ENCODE measurements around the gene SPATA45.
A peak's percentile ranks its signal among the peaks of the same experiment; 100 is the strongest.

The SPATA45 gene

DNA sequence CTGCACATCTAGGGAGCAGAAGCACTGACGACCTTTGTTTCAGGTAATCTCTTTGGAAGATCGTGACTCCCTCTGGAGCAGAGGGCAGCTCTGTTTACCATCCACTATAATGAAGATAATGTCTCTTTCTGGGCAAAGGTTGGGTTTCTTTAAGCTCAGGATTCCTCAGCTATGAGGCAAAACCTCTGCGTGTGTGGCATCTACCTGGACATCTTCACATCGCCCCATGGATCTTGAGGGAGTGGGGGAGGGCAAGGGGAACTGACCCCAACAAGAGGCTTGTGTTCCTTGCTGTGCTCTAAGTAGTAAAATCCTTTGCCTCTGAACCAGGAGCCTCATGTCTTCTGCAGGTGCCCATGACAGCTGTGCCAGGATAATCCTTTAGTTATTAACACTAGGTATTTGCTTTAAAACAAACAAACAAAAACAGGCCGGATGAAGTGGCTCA is 19.6 kb downstream of the SPATA45 start:
- no peak for DNase-seq

DNA sequence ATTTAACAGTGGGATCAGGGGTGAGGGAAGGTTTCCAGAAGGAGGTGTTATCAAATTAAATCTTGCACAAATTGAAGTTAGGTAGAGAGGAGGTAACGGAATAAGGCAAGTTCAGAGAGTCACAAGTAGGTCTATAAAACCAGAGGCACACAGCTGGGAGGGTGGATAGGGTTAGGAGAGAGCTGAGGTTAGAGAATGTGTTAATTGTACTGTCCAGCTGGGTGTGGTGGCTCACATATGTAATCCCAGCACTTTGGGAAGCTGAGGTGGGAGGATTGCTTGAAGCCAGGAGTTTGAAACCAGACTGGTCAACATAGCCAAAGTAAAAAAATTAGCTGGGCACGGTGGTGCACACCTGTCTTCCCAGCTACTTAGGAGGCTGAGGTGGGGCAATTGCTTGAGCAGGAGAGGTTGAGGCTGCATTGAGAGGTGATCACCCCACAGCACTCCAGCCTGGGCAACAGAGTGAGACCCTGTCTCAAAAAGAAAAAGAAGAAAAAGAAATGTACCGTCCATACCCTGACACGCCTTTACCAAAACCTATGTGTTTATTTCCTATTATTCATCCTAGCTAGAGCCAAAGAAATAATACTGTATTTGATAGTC is 20.2 kb downstream of the SPATA45 start:
- no peak for DNase-seq

DNA sequence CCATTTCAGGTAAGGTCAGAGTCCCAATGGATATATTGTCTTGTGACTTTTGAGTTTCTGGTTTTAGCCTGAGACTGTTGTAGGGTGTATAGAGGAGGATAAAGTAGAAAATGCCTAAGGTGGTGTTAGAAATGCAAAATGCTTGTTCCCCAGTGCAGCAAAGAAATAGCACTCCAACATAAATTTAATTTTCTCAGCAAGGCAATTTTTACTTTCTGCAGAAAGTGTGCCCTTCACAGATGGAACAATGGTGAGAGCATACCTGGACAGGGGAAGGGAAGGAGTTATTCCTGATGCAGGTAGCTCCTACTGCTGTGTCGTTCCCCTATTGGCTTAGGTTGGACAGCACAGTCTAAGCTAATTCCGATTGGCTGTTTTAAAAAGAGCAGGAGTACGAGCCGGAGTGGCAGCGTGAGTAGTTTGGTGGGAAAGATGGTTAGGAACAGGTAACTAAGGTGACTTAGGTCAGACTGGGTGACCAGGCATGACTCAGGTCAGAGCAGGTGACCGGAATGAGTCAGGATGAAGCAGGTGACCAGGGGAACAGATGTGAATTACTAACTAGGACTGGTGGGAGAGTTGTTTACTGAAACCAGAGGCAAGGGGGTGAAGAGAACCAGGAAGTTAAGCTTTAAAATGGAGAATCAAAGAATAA is 21.5 kb downstream of the SPATA45 start:
- DNase-seq = no peak

DNA sequence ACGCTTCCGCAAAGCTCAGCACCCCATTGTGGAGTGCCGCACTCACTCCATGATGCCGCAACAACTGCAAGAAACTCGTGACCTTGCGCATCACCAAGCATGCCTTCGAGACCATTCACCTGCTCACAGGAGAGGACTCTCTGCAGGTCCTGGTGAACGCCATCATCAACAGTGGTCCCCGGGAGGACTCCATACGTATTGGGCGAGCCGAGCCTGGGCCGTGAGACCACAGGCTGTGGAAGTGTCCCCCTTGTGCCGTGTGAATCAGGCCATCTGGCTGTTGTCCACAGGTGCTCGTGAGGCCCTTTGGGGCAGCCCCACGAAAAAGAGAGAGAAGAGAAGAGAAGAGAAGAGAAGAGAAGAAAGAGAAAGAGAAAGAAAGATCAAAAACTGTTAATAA is 23.2 kb downstream of the SPATA45 start:
- DNase-seq = no peak

DNA sequence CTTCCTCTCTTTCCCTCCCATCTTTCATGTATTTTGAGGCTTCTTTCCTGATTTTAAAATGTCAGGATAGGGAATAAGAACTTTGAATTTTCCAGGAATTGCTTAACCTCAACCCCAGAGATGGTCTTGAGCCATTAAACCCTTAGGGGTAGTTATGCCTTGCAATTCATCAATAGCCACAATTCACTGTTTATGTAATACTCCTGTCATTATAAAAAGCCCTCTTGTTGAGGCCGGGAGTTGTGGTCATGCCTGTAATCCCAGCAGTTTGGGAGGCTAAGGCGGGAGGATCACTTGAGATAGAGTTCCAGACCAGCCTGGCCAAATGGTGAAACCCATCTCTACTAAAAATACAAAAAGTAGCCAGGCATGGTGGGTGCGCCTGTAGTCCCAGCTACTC is 24.5 kb downstream of the SPATA45 start:
- no peak for DNase-seq

DNA sequence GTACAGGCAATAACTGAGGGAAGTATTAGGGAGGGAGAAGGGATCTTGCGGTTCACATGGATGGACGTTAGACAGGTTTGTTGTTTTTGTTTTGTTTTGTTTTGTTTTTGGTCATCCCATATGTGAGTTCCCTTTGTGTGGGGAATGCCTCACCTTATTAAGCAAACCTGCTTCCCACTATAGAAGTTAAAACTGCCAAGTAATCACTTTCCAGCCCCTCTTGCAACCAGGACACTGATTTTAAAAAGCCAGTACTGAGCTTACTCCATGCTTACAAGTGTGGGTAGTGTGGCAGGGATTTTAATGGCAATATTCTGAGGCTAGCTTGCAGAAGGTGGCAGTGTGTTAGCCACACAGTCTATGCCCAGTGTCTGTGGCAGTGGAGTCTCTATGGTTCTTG is 26.5 kb downstream of the SPATA45 start:
- no peak for DNase-seq

DNA sequence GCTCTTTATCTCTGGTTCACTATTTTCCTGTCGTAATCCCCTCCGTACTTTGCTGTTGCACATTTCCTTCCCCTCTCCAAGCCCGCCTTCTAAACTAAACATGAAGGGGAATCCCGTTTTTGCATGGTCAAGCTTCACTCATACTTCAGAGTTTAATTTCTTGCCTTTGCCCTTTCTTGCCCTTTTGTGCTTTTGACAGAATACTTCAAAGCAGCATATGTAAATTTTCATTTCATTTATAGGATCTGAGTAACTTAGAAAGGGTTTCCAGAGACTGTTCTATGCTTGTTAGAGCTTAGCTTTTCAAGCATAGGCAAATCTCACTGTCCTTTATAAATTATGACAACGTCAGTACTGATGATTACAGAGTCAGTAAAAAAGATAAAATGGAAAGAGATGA is 27.7 kb downstream of the SPATA45 start:
- no peak for DNase-seq

DNA sequence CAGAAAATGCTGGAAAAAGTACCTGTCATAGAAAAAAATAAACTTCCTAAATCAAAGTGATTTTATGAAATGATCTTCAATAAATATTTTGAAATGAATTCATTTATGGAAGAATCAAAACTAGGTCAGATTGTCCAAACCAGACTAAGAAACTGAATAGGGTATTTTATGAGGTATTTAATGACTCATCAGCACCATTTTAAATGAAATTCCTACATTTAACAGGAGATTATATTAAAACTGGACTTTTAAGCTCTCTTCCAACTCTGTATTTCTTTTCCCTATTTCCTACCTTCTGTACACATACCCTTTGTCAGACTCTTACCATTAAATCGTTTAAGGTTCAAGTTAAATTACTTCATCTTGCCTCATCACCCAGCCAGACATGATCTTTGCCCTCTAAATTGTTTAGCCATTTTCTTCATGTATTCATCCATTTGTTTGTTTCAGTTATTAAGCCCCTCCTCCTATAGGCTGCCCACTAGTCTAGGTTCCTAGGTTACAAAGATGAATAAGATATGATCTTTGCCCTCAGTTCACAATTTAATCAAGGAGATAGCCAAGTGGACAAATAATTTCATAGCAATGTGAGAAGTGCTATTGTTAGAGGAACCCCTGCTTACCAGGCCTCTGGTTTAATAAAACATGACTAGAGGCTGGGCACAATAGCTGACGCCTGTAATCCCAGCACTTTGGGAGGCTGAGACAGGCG is 30.7 kb downstream of the SPATA45 start:
- no peak for DNase-seq

DNA sequence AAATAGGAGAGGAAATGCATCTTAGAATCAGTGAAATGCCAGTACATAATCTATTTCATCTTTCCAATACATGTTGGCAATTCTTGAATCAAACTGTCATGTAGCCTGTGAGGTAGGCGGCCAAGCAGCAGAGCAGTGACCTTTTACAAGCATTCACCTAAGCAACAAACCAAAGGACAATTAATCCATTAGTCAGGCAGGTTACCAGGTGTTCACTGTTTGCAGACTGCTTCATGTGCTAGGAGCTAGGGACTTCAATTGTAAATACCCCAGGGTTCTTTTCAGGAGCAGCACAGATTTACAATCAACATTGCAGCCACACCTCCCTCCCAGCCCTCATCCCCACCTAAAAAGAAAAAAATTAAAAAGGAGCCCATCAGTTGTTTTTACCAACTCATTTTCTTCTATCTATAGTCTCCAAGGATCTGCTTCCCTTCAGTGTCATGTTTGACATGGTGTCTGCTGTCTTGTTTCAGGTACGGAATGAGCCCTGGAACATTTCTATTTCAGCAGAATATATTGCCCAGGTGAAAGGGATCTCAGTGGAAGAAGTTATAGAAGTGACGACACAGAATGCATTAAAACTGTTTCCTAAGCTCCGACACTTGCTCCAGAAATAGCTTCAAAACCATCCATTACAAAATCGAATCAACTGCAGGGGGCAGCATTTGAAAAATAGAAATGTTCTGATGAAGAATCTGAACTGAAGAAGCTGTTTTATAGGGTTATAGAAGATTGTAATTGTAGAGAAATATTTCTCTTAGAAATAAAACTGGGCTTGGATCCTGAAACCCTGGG is 32.7 kb downstream of the SPATA45 start:
- DNase-seq = no peak

DNA sequence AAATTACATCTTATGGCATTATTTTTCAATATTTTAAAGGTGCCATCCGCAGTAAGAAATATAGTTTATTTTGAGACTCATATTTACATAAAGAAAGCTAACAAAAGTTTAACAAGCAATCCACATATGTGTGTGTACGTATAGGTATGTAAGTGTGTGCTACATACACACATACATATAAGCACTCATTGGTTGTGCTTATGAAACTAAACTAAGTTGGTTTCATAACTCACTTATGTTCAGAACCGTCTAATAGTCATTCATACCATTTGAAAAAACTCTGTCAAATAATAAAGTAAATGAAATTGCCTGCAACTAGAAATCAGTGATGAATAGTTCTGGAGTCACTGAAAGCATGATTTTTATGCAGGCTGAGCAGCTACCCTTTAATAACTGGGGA is 41.7 kb downstream of the SPATA45 start:
- no peak for DNase-seq

DNA sequence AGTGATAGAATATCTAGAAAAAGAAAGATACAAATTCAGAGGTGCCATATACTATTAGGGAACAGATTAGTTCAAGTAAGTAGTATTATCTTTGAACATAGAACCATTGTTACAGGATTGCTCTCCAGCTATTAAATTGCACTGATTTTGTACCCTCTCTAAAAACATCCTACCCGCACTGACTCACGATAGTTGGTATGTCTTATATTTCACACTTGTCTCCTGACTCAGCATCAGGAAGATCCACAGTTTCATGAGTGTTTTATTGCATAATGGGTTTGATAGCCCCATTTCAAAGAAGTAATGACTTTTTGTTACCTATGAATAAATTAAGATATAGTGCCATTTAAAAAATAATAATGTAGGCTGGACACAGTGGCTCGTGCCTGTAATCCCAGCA is 49.8 kb downstream of the SPATA45 start:
- no peak for DNase-seq

DNA sequence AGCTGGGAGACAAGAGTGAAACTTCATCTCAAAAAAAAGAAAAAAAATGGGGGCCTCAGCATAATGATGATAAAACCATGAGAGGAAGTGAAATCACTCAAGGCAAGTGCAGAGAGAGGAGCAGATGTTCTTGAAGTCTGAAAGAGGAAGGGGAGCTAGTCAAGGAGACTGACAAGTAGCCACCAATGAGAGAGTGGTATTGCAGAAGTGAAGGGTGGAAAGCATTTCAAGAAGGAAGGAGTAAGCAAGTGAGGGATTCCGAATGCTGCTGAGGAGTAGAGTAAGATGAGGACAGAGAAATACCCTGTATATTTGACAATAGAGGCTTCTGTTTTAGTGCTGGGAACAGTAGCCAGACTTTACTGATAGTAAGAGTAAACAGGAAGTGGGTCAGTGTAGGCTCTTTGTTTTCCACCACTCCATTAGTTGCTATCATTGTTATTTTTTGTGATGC is 52.9 kb downstream of the SPATA45 start:
- no peak for DNase-seq

DNA sequence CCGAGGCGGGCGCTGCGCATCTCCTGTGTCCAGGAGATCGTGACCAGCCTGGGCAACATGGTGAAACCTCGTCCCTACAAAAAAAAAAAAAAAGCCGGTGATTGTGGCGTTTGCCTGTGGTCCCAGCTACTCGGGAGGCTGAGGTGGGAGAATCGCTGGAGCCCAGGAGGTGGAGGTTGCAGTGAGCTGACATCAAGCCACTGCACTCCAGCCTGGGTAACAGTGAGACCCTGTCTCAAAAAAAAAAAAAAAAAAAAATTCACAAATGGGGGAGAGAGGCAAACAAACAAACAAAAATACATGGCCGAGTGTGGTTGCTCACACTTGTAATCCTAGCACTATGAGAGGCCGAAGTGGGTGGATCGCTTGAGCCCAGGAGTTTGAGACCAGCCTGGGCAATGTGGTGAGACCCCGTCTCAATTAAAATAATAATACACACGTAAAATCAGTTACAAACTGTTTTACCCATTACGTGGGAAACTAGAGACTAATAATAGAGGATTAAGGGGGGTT is 55.0 kb downstream of the SPATA45 start:
- no peak for DNase-seq

DNA sequence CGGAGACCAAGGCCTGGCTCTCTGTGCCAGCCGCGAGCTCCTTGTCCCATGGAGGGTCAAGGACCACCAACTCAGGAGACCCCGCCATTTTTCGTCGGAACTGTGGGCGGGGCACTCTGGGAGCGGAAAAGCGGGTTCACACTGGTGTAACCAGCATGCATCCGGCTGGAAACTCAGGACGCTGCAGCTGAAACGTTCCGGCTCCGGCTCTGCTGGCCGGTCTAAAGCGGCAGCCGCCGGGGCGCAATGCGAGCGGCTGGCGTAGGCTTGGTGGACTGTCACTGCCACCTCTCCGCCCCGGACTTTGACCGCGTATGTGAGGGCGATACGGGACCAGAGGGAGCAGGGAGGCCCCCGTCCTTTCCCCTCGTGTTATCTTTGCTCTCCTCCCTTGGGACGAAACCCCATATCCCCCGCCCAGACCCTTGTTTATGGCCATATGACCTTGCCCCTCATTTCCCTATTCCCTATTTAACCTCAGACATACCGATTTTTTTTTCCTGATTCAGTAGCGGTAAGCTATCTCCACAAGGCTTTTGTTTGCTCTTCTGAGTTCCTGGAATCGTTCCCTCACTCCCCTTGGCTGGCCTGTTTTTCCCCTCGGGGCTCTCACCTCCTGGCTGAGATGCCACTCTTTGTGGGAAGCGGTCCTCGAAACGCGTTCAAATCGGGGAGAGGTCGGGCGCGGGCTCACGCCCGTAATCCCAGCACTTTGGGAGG is 55.6 kb downstream of the SPATA45 start, which contains the start of the genes NSL1 and TATDN3:
NSL1 (minus strand) TSS at position 102 of the 720 bp plus-strand sequence; CDS start at position 88, 14 bp downstream.
TATDN3 (plus strand) TSS at position 219 of the 720 bp plus-strand sequence; CDS start at position 247, 28 bp downstream.
- peak; percentile 93 for DNase-seq

DNA sequence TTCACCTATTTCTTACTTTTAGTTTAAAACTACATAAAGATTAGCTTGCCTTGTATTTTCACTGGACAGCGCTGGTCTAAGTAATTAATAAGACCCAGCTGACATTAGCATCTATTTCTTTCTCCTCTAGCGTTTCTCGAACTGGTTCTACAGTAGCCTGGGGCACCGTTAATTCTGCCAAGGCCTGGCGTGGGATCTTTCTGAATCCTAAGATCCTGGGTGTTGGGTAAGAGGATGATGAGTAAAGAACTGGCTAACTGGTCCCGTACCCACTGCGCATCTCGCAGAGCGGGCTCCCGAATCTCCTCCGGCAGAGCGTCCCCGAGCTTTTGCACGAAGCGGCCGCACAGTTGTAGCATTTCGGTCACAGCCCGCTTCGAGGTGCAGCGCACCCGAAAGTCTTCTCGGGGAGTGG is 56.2 kb downstream of the SPATA45 start:
- no peak for DNase-seq

DNA sequence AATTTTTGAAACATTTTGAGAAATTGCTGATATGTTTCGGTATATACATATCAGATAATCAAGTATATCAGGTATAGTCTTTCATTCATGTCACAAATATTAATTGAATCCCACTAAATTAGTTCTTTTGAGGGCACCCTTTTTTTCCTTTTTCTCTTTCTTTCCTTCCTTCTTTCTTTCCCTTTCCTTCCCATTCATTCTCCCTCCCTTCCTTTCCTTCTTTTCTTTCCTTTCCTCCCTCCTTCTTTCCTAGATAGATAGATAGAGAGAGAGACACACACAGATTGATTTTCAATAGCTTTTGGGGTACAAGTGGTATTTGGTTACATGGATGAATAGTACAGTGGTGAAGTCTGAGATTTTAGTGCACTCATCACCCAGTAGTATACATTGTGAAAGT is 61.6 kb downstream of the SPATA45 start:
- DNase-seq = no peak

DNA sequence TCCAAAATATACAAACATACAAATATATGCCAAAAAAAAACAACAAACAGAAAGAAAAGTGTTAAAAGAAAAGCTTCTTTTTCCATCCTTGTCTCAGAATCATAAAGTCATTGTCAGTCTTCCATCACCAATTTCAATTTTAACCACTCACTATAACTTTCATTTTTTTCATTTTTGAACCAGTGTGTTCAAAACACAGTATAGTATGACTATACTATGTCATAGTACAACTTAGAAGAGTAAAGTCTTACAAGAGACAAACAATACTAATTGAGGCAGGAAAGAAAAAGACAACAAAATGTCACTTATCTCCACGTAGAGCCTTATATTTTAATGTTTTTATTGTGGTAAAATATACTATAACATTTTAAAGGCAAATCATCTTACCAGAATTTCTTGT is 63.5 kb downstream of the SPATA45 start:
- no peak for DNase-seq

DNA sequence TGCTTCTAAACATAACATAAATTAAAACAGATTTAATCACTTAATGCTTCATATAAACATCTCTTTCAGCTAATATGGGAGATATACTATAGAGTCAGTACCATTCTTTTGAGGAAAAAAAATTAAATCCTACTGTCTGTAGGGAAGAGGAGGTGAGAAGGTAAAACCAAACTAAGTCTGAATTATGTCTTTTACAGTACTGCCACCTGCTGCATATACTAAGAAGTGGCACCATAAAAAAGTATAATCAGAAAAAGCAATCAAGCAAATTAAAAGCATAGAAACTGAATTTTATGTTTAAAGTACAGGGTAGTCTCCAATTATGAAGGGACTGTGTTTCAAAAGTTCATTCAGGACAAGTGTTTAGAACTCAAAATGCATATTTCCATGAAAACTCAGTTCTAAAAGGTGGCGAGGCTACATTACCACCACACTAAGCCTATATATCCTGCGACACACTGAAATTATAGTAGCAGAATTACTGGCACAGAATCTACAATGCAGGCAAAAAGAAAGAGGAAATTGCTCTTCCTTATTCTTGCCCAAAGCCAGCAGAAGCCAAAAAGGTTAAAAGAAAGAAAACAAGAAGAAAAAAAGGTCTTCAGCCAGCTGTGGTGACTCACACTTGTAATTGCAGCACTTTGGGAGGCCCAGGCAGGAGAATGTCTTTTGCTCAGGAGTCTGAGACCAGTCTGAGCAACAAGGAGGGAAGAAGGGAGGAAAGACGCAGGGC is 64.9 kb downstream of the SPATA45 start:
- peak; percentile 1 for DNase-seq

DNA sequence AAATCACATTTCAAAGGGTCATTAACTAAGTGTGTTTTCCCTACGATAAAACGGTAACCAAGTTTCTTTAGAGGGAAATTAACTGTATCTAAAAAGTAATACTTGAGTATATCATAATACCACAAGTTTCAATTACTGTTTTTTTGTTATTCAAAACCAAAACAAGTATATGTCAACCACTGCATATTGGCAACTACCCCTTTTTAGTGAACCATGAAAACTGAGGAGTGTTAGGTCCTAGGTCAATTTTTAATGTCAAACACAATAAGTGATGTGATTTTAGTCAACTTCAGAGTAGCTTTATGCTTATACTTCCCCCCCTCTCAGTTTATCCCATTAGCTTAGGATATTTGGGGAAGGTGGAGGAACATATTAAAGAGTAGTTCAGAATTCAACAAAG is 66.2 kb downstream of the SPATA45 start:
- no peak for DNase-seq

DNA sequence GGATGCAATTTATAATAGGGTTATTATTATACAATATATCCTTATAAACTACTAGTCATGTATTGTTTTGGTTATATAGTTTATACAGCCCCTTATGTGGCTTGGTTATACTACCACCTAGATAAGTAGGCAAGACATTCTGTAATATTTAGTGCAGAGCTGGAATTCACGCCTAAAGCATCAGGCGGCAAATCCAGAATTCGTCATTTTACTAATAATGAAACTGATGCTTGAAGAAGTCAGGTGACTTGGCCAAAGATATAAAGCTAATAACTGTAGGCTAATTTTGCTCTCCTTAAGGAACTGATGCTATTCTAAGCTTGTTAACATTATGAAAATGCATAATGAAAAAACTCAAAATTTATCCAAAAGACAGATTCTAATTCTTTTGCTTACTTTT is 66.7 kb downstream of the SPATA45 start:
- DNase-seq = no peak
